Neuronal stem cell (in vitro differentiated cells): Measurements from ENCODE around the gene PITPNB.

Experiments
- DNase-seq: peaks from one replicate; pipeline ENCODE4 v3.0.0-alpha.2; 2013; ENCODE audit warnings: low spot score
- H2AFZ ChIP-seq: one replicate; pipeline ENCODE4 v1.6.1; 2013; ENCODE audit warnings: mild to moderate bottlenecking, low read length, inconsistent platforms
- H2AK5ac ChIP-seq: 2 replicates; pipeline ENCODE4 v1.6.1; 2013; ENCODE audit warnings: low read depth, mild to moderate bottlenecking, inconsistent platforms, low read length, moderate library complexity, mixed read lengths
- H2BK120ac ChIP-seq: 2 replicates; pipeline ENCODE4 v1.6.1; 2013; ENCODE audit warnings: low read depth, mild to moderate bottlenecking, inconsistent platforms, low read length, moderate library complexity, mixed read lengths
- H2BK12ac ChIP-seq: one replicate; pipeline ENCODE4 v1.6.1; 2013; ENCODE audit warnings: low read length, inconsistent platforms
- H2BK15ac ChIP-seq: 2 replicates; pipeline ENCODE4 v1.6.1; 2013; ENCODE audit warnings: mild to moderate bottlenecking, low read length, inconsistent platforms, mixed read lengths
- H2BK5ac ChIP-seq: one replicate; pipeline ENCODE4 v1.6.1; 2013; ENCODE audit warnings: inconsistent platforms, mild to moderate bottlenecking, low read length, moderate library complexity
- H3K14ac ChIP-seq: one replicate; pipeline ENCODE4 v1.6.1; 2013; ENCODE audit warnings: low read length, inconsistent platforms
- H3K18ac ChIP-seq: 2 replicates; pipeline ENCODE4 v1.6.1; 2013; ENCODE audit warnings: low read length, inconsistent platforms
- H3K23ac ChIP-seq: 2 replicates; pipeline ENCODE4 v1.6.1; 2013; ENCODE audit warnings: low read depth, mild to moderate bottlenecking, mixed read lengths, low read length, inconsistent platforms; ENCODE audit not compliant: poor library complexity
- H3K27ac ChIP-seq: replicated peaks from 3 replicates; pipeline ENCODE4 v1.5.1; 2013; ENCODE audit warnings: low read length, inconsistent platforms
- H3K27me3 ChIP-seq, 3 experiments: 2 replicates each; pipeline ENCODE4 v1.6.1; 2013; ENCODE audit warnings: low read length in 3 of 3, mild to moderate bottlenecking in 2 of 3, inconsistent platforms in 1 of 3, low read depth in 1 of 3, mixed read lengths in 1 of 3, moderate library complexity in 1 of 3; ENCODE audit not compliant: control insufficient read depth in 3 of 3, insufficient read depth in 3 of 3
- H3K36me3 ChIP-seq, 2 donors: replicated peaks in 1 of 2; 2 replicates each; pipeline ENCODE4 v1.6.1; 2013; ENCODE audit warnings: low read length in 2 of 2; ENCODE audit not compliant: control insufficient read depth in 2 of 2, insufficient read depth in 2 of 2
- H3K4ac ChIP-seq: 2 replicates; pipeline ENCODE4 v1.6.1; 2013; ENCODE audit warnings: inconsistent platforms, mild to moderate bottlenecking, low read length, moderate library complexity
- H3K4me1 ChIP-seq, 2 donors: 1 replicate in 1 of 2; 2 replicates in 1 of 2; pipeline ENCODE4 v1.6.1; 2013; ENCODE audit warnings: low read length in 2 of 2, low read depth in 1 of 2; ENCODE audit not compliant: control insufficient read depth in 2 of 2, insufficient read depth in 1 of 2
- H3K4me2 ChIP-seq: one replicate; pipeline ENCODE4 v1.6.1; 2013; ENCODE audit warnings: mild to moderate bottlenecking, low read length, inconsistent platforms; ENCODE audit not compliant: insufficient read depth, poor library complexity, severe bottlenecking
- H3K4me3 ChIP-seq, 2 donors: 2 replicates each; pipeline ENCODE4 v1.5.1; 2013; ENCODE audit warnings: low read length in 2 of 2, mild to moderate bottlenecking in 2 of 2, inconsistent platforms in 1 of 2, moderate library complexity in 1 of 2
- H3K79me1 ChIP-seq: one replicate; pipeline ENCODE4 v1.6.1; 2013; ENCODE audit warnings: low read depth, mild to moderate bottlenecking, inconsistent platforms, low read length, moderate library complexity
- H3K9ac ChIP-seq: one replicate; pipeline ENCODE4 v1.6.1; 2013; ENCODE audit warnings: mild to moderate bottlenecking, low read depth, low read length, inconsistent platforms; ENCODE audit not compliant: poor library complexity
- H3K9me3 ChIP-seq, 2 donors: replicated peaks in 1 of 2; 2 replicates each; pipeline versions ENCODE3 to v1.6.1; 2013; ENCODE audit warnings: low read length in 2 of 2, mild to moderate bottlenecking in 2 of 2, inconsistent platforms in 1 of 2, low read depth in 1 of 2, mixed read lengths in 1 of 2, moderate library complexity in 1 of 2; ENCODE audit not compliant: control insufficient read depth in 2 of 2, insufficient read depth in 1 of 2
- H4K8ac ChIP-seq: one replicate; pipeline ENCODE4 v1.6.1; 2013; ENCODE audit warnings: low read depth, mild to moderate bottlenecking, inconsistent platforms, low read length, moderate library complexity
- H4K91ac ChIP-seq: one replicate; pipeline ENCODE4 v1.6.1; 2013; ENCODE audit warnings: low read length, low read depth, mild to moderate bottlenecking, inconsistent platforms; ENCODE audit not compliant: poor library complexity
- WGBS, 2 donors: extraction: QIAGEN DNeasy Blood & Tissue Kit; methylation state at CpG; one replicate each; pipeline ENCODE4 v1.1.7; 2013; ENCODE audit warnings: missing lambda C conversion rate in 2 of 2, mixed read lengths in 1 of 2; ENCODE audit not compliant: insufficient read length in 2 of 2, insufficient replicate concordance in 1 of 2; ENCODE audit errors: extremely low coverage in 2 of 2; 5-methylcytosine and 5-hydroxymethylcytosine counted together

Gene PITPNB

GRCh38 chr22:27844656-27845591 is 74.1 kb downstream of the PITPNB start:
- Histone ChIP-seq H3K4me1 (peaks cover 19 to 23% of the 10 kb centered on the region in 2 donors), H2BK15ac (no peak overlapping the region), H2AK5ac (peak overlapping the region; percentile 9), H3K4me3 (no peak overlapping the region), H3K79me1 (no peaks in the 10 kb centered on the region), H4K91ac (no peak overlapping the region), H3K27ac (no peak overlapping the region), H2BK12ac (no peak overlapping the region), H3K4me2 (no peak overlapping the region), H3K27me3 (no peaks in the 10 kb centered on the region), H3K4ac (no peak overlapping the region), H3K9me3 (no peaks in the 10 kb centered on the region), H3K9ac (no peak overlapping the region), H3K18ac (peak overlapping the region; percentile 6), H2BK120ac (no peak overlapping the region), H3K36me3 (peaks cover 6 to 21% of the 10 kb centered on the region in 2 donors), H3K14ac (peak overlapping the region; percentile 12), H2BK5ac (no peak overlapping the region), H4K8ac (no peak overlapping the region), H2AFZ (no peak overlapping the region), H3K23ac (no peak overlapping the region)
- DNase-seq: no peak
- no CpG with 5 or more reads among the region's 20 CpGs for WGBS, 2 donors

GRCh38 chr22:27844256-27844655 is 74.8 kb downstream of the PITPNB start:
- Histone ChIP-seq H3K27me3 (no peaks in the 10 kb centered on the region), H3K4me1 (peaks cover 15 to 17% of the 10 kb centered on the region in 2 donors), H3K4me2 (no peak overlapping the region), H2AK5ac (no peak overlapping the region), H3K14ac (no peak overlapping the region), H2BK120ac (no peak overlapping the region), H3K9ac (peak overlapping the region; percentile 18), H3K23ac (no peak overlapping the region), H3K79me1 (no peaks in the 10 kb centered on the region), H2AFZ (no peak overlapping the region), H3K27ac (no peak overlapping the region), H3K4ac (no peak overlapping the region), H2BK12ac (no peak overlapping the region), H3K4me3 (no peak overlapping the region), H4K91ac (no peak overlapping the region), H4K8ac (no peak overlapping the region), H2BK5ac (no peak overlapping the region), H3K9me3 (no peaks in the 10 kb centered on the region), H2BK15ac (no peak overlapping the region), H3K18ac (peak overlapping the region; percentile 16), H3K36me3 (peaks cover 6 to 15% of the 10 kb centered on the region in 2 donors)
- DNase-seq: no peak
- no CpG with 5 or more reads among the region's 6 CpGs for WGBS, 2 donors

DNA sequence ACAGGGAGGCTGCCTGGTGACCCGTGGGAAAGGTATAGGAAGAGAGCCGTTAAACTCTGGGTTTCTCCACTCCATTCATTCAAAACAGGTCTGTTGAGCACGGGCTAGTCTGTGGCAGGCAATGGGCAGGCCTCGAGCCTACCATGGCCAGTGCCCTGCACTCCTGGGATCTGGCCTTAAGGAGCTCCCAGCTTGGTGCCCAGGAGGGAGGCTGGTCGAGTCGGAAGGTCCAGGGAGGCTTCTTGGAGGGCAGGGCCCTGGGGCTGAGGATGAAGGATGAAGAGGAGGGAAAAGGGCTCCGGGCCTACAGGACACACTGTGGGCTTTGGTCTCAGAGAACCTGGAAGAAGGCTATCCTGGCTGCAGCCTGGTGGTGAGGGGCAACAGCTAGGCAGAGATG is 75.6 kb downstream of the PITPNB start:
- H2AFZ ChIP-seq: no peak overlapping the region
- H3K9me3 ChIP-seq: no peaks in the 10 kb centered on the region
- H3K23ac ChIP-seq: no peak overlapping the region
- no peak overlapping the region for H3K9ac ChIP-seq
- no peak overlapping the region for H4K91ac ChIP-seq
- no peak for DNase-seq
- H2AK5ac ChIP-seq: no peak overlapping the region
- no peaks in the 10 kb centered on the region for H3K27me3 ChIP-seq
- no peak overlapping the region for H3K4me3 ChIP-seq
- no CpG with 5 or more reads among the region's 7 CpGs for WGBS, 2 donors
- no peak overlapping the region for H3K4ac ChIP-seq
- H3K4me1 ChIP-seq: peaks cover 15 to 17% of the 10 kb centered on the region in 2 donors
- H3K14ac ChIP-seq: no peak overlapping the region
- no peak overlapping the region for H2BK15ac ChIP-seq
- H3K18ac ChIP-seq: no peak overlapping the region
- peaks cover 3 to 9% of the 10 kb centered on the region in 2 donors for H3K36me3 ChIP-seq
- no peak overlapping the region for H2BK12ac ChIP-seq
- H4K8ac ChIP-seq: peak overlapping the region; percentile 70
- peak overlapping the region; percentile 32 for H2BK5ac ChIP-seq
- no peak overlapping the region for H3K27ac ChIP-seq
- H3K4me2 ChIP-seq: no peak overlapping the region
- no peaks in the 10 kb centered on the region for H3K79me1 ChIP-seq
- H2BK120ac ChIP-seq: peak overlapping the region; percentile 58

- no CpG with 5 or more reads among the region's 15 CpGs for WGBS, 2 donors
- no peak for DNase-seq
Observed at GRCh38 chr22:27842669-27843431, 76.2 kb downstream of the PITPNB start.

More at GRCh38 chr22:27842669-27843431, 76.2 kb downstream of the PITPNB start:
- Histone ChIP-seq H2BK15ac (no peak overlapping the region), H2AFZ (no peak overlapping the region), H3K4me3 (no peak overlapping the region), H3K79me1 (no peaks in the 10 kb centered on the region), H3K4me1 (peaks cover 15 to 17% of the 10 kb centered on the region in 2 donors), H3K4ac (no peak overlapping the region), H2AK5ac (no peak overlapping the region), H2BK5ac (peak overlapping the region; percentile 32), H3K4me2 (no peak overlapping the region), H3K18ac (no peak overlapping the region), H2BK12ac (no peak overlapping the region), H3K27ac (no peak overlapping the region), H4K91ac (no peak overlapping the region), H3K36me3 (peaks cover 2 to 3% of the 10 kb centered on the region in 2 donors), H3K9ac (no peak overlapping the region), H3K14ac (no peak overlapping the region), H3K23ac (no peak overlapping the region), H2BK120ac (no peak overlapping the region), H4K8ac (no peak overlapping the region), H3K27me3 (no peaks in the 10 kb centered on the region), H3K9me3 (peaks cover 1 to 3% of the 10 kb centered on the region in 2 donors)
